HG02943 (cell line): ENCODE measurements around the gene STAT5B.

ENCODE experiments used
- ATAC-seq: cut with Tn5 transposase; IDR thresholded peaks from one replicate; pipeline ENCODE4 v1.9.1; 2021; ENCODE audit warnings: mild to moderate bottlenecking, low read depth, moderate library complexity; ENCODE audit not compliant: unreplicated experiment

Gene STAT5B

DNA sequence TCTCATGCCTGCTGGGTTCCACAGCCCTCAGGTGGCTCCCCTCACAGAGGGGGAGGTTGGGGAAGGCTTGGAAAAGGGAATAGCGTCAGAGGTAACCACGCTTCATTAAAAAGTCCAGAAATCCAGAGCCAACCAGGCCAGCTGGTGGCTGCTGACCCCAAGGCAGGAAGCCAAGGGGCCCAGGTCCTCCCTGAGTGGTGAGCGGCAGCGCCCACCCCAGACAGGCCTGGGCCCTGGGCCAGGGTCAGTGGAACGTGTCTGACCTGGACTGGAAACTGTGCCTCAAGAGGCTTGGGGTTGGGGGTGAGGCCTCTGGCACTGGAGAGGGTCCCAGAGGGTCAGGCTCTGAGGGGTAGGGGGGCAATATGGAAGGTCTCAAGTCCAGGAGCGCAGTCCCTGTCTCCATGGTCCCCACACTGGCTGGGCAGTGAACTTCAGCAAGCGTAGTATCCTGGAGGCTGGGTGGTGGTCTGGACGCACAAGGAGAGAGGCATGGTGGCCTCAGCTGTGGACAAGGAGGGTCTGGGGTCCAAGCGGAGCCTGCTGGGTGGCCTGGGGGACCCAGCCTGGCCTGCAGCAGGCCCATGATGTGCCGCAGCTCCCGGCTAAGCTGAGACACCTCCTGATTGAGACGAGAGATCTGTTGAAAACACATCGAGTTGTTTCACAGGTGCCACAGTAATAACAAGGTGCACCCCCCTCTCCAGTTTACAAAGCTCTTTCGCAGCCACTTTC is 116.2 kb downstream of the STAT5B start:
- no peak for ATAC-seq

DNA sequence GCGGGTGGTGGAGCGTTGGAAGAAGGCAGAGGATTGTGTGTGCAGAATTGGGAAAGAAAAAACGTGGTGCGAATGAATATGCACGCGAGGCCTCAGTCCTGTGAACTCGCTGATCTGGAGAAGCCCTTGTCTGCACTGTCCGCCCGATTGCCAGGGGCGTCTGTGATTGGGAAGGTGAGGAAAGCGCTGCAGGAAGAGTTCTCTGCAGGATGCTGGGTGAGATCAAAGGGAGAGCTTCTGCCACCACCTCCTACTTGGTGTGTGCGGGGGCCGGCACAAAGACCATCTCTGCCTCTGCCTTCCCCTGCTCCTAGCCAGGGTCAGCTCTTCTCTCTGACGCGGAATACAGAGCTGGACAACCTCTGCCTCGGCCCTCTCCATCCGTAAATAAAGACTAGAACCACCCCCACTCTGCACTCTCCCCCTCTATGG is 120.6 kb downstream of the STAT5B start:
- no peak for ATAC-seq

- no peak for ATAC-seq
Measured at GRCh38 chr17:42153919-42154742, 122.1 kb downstream of the STAT5B start.
